GM13977 (cell line): ENCODE results near the gene AGAP1.

Experiments
- DNase-seq: peaks from one replicate; pipeline ENCODE4 v3.0.0; 2012; ENCODE audit warnings: low spot score
- in situ Hi-C: fragments of 300-500 bp; cut with MboI; formaldehyde crosslinking; loops from one replicate; pipeline ENCODE4 v1.12.0; 2022; ENCODE audit warnings: low sequenced_read_pairs, low pct_unique_long_range_greater_than_20kb, mixed read lengths, inconsistent platforms; ENCODE audit not compliant: unreplicated experiment
- TF ChIP-seq, protein P1 (sequence below): IDR thresholded peaks from 2 replicates; pipeline ENCODE4 v1.5.1; 2012; ENCODE audit warnings: mild to moderate bottlenecking, control low read depth; ENCODE audit not compliant: insufficient read depth; ENCODE audit errors: extremely low read depth, missing control alignments

The AGAP1 gene

DNA sequence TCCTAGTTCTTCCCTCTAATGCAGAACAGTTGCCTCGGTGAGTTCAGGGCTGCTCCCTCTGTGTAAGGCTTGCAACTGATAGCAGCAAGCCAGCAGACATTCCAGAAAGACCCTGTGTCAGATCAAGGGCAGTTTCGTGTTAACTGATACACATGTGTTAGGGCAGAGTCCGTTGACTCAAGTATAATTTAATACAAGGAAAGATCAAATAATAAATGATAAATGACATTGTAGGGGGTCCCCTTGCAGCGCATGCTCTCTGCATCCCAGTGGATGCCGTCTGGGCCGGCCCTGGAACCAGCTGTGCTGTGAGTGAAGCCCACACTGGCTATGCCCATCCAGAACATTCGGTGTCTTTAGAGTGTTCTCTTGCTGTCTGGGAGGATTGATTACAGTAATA, 180.3 kb downstream of the AGAP1 start:
- in situ Hi-C loops: no loop called here
- TF ChIP-seq, protein P1, sequence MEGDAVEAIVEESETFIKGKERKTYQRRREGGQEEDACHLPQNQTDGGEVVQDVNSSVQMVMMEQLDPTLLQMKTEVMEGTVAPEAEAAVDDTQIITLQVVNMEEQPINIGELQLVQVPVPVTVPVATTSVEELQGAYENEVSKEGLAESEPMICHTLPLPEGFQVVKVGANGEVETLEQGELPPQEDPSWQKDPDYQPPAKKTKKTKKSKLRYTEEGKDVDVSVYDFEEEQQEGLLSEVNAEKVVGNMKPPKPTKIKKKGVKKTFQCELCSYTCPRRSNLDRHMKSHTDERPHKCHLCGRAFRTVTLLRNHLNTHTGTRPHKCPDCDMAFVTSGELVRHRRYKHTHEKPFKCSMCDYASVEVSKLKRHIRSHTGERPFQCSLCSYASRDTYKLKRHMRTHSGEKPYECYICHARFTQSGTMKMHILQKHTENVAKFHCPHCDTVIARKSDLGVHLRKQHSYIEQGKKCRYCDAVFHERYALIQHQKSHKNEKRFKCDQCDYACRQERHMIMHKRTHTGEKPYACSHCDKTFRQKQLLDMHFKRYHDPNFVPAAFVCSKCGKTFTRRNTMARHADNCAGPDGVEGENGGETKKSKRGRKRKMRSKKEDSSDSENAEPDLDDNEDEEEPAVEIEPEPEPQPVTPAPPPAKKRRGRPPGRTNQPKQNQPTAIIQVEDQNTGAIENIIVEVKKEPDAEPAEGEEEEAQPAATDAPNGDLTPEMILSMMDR: no peak
- no peak for DNase-seq

DNA sequence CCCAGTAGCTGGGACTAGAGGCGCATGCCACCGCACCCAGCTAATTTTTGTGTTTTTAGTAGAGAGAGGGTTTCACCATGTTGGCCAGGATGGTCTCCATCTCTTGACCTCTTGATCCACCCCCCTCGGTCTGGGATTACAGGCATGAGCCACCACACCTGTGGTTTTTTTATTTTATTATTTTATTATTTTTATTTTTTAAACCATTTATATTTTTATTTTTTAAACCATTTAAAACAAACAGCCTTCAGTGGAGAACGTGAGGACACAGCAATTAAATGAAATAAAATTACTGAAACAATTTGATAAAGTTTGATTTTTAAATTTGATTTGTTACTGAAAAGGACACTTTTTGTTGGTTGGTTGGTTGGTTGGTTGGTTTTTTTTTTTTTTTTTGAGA, 181.0 kb downstream of the AGAP1 start:
- in situ Hi-C loops: no loop called here
- no peak for DNase-seq
- TF ChIP-seq, protein P1: no peak

DNA sequence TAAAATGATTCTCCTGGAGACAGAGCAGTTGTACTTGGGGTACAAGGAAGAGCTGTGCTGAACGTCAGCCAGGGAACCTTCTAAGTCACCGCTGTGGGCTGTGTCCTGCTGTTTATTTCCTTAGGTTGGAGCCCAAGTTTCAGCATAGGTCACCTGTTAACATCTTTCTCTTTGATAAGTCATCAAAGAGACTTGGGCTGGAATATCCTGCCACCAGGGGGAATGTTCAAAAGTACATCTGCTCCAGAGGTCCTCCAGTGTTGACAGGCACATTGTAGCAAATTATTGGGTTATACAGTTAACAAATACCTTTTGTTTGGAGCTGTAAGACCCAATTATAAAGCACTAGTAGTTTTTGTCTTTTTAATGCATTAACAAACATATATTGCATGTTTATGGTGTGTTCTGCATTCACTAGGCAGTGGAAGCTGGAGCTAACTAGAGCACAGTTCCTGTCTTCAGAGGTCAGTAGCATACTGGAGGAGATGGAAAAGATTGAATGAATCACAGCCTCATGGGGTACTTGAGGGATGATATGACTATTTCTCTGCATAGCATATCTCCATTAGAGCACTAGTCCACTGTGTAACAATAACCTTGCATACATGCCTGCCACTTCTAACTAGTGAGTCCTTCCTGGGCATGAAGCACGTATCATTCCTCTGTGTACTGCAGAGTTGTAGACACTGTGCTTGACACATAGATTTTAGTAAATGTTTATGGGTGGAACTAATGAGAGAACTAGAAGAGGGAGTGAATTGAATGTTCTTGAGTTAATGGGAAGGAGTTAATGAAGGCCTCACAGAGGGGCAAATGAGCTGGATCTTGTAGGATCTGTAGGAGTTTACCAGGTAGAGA, 182.1 kb downstream of the AGAP1 start:
- TF ChIP-seq, protein P1: no peak
- no peak for DNase-seq
- in situ Hi-C loops: no loop called here

DNA sequence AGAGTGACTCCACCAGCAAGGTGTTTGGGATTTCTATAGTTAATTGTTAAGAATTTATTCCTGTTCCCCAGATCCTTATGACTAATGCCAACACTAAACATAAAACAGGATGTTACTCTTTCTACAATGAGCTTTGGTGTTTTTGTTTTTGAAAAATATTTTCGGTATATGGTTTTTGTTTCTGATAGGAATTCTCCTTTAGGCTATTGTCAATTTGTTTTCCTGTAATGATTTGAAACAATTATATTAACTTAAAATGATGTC, 182.6 kb downstream of the AGAP1 start:
- in situ Hi-C loops: no loop called here
- TF ChIP-seq, protein P1: no peak
- no peak for DNase-seq

DNA sequence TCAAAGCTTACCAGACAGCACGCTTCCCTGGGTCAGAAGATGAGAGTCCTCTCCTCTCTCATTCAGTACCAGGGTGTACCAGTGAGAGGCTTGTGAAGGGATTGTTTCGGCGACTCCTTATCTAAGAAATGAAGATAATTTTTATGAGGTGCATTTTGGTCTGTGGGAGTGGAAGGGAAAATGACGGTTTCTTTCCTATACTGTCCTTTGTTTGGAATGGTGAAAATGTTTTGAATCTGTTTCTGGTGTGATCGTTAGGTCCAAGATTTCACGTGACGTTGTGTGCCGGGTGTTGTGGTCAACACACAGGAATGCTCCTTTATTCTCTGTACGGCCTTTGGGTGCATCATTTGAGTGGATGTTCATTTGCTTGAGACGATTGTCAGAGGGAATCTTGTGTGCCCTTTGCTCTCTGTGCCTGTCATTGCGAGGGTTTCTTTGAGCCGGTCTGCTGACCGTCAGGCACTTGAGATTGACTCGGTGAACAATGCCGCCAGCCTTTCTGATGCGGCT, 183.5 kb downstream of the AGAP1 start:
- TF ChIP-seq, protein P1: no peak
- no peak for DNase-seq
- in situ Hi-C loops: no loop called here

DNA sequence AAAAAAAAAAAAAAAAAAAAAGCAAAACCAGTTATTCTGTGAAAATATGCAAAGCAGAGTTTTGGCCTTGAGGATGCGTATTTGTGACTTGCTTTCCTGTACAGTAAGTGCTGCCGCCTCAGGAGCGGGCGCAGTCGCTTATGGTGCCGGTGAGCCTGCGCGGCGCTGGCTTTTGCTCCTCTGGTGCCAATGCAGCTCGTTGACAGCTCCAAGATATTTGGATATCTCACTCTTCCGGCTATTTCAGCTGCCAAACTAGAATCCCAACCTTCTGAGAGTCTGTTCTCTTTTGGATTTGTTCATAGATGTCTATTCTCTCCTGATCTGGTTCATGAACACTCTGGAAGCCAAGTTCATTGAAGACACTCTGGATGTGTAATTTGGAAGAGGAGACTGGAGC, 184.1 kb downstream of the AGAP1 start:
- no peak for DNase-seq
- TF ChIP-seq, protein P1: no peak
- in situ Hi-C loops: no loop called here
